Panc1 (cell line): ENCODE measurements around the gene MSI2.

Source experiments
- CTCF ChIP-seq: fragments of 450-650 bp; IDR thresholded peaks from 2 replicates; pipeline ENCODE4 v1.5.1; 2017; ENCODE audit warnings: mild to moderate bottlenecking
- POLR2AphosphoS5 ChIP-seq: IDR thresholded peaks from 2 replicates; pipeline ENCODE4 v1.6.1; 2012; ENCODE audit warnings: mild to moderate bottlenecking, low read depth, low read length, moderate library complexity
- SIN3A ChIP-seq: IDR thresholded peaks from 2 replicates; pipeline ENCODE4 v1.6.1; 2012; ENCODE audit warnings: low read depth, mild to moderate bottlenecking, low read length, moderate library complexity, borderline replicate concordance; ENCODE audit not compliant: insufficient read depth
- TCF7L2 ChIP-seq: IDR thresholded peaks from 2 replicates; pipeline ENCODE4 v1.6.1; 2011; ENCODE audit warnings: mild to moderate bottlenecking, low read depth, low read length, inconsistent platforms
- TF ChIP-seq, protein P1 (sequence below), 2 experiments: IDR thresholded peaks; 2 replicates each; pipeline ENCODE4 v1.6.1; 2011 to 2012; ENCODE audit warnings: low read depth in 2 of 2, control low read depth in 1 of 2, low read length in 1 of 2, mild to moderate bottlenecking in 1 of 2, moderate library complexity in 1 of 2; ENCODE audit not compliant: insufficient read depth in 1 of 2

DNA sequence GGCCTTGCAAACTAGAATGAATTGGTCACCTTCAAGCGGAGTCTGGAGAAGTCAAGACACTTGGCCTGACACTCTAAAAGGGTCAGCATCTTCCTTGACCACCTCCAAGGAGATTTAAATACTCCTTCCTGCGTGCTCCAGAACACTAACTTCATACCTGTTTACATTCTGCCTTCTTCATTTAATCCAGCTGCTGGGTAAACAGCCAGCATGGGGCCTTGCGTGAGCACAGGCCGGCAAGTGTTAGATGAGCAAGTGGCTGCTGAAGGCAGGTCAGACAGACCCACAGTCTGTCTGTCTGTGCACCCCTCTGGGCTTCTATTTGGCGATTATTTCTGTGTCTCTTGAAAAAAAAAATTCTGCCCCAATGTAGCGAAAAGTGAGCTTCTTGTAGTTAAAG lies 153.8 kb downstream of the MSI2 start:
- TF ChIP-seq CTCF (no peak), POLR2AphosphoS5 (no peak), SIN3A (no peak), TCF7L2 (no peak)
- TF ChIP-seq, protein P1, sequence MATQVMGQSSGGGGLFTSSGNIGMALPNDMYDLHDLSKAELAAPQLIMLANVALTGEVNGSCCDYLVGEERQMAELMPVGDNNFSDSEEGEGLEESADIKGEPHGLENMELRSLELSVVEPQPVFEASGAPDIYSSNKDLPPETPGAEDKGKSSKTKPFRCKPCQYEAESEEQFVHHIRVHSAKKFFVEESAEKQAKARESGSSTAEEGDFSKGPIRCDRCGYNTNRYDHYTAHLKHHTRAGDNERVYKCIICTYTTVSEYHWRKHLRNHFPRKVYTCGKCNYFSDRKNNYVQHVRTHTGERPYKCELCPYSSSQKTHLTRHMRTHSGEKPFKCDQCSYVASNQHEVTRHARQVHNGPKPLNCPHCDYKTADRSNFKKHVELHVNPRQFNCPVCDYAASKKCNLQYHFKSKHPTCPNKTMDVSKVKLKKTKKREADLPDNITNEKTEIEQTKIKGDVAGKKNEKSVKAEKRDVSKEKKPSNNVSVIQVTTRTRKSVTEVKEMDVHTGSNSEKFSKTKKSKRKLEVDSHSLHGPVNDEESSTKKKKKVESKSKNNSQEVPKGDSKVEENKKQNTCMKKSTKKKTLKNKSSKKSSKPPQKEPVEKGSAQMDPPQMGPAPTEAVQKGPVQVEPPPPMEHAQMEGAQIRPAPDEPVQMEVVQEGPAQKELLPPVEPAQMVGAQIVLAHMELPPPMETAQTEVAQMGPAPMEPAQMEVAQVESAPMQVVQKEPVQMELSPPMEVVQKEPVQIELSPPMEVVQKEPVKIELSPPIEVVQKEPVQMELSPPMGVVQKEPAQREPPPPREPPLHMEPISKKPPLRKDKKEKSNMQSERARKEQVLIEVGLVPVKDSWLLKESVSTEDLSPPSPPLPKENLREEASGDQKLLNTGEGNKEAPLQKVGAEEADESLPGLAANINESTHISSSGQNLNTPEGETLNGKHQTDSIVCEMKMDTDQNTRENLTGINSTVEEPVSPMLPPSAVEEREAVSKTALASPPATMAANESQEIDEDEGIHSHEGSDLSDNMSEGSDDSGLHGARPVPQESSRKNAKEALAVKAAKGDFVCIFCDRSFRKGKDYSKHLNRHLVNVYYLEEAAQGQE (IDR thresholded peaks at IDR 0.05; ENCODE audit: insufficient read depth in 1 of 2, low read depth in 2 of 2, low read length in 1 of 2) = no peak
